Fibroblast of skin of abdomen (primary cell): ENCODE data around the gene TMEM51.

Experiments
- DNase-seq: peaks from one replicate; pipeline ENCODE4 v3.0.0-alpha.2; 2013

TMEM51 gene

DNA sequence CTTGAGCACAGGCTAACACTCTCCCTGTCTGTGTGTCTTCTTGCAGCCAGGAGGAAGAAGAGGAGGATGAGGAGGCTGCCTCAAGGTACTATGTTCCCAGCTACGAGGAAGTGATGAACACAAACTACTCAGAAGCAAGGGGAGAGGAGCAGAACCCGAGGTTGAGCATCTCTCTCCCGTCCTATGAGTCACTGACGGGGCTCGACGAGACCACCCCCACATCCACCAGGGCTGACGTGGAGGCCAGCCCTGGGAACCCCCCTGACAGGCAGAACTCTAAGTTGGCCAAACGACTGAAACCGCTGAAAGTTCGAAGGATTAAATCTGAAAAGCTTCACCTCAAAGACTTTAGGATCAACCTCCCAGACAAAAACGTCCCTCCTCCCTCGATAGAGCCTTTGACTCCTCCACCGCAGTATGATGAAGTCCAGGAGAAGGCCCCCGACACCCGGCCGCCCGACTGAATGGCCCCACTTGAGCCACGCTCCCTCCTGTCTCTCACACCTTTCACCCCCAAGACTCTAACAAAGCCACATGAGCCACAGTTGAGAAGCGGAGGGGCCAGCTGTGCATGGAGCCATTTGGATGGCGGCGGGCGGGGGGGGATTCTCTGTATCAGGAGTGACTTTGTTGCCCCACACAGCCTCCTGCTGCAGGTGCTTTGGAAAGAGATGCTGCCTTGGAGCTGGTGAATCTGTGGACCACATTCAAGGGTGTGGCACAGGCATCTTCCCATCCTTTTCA is 65.9 kb downstream of the TMEM51 start:
- DNase-seq = no peak

DNA sequence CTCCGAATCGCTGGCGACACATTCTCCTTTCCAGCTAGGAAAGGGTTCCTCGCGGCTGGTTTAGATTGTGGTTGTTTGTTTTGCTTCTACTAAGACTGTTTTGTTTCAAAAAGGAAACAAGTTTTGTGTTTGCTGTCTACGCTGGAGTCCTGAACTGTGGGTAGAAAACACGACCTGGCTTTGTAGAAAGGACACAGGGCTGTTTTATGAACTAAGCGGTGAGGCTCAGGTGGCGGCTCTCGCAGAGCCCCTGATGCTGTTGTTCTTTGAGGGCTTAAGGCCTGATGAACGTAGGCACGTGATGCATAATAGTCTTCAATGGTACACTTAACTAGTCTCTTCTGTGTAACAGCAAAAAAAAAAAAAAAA is 66.5 kb downstream of the TMEM51 start:
- DNase-seq = no peak

DNA sequence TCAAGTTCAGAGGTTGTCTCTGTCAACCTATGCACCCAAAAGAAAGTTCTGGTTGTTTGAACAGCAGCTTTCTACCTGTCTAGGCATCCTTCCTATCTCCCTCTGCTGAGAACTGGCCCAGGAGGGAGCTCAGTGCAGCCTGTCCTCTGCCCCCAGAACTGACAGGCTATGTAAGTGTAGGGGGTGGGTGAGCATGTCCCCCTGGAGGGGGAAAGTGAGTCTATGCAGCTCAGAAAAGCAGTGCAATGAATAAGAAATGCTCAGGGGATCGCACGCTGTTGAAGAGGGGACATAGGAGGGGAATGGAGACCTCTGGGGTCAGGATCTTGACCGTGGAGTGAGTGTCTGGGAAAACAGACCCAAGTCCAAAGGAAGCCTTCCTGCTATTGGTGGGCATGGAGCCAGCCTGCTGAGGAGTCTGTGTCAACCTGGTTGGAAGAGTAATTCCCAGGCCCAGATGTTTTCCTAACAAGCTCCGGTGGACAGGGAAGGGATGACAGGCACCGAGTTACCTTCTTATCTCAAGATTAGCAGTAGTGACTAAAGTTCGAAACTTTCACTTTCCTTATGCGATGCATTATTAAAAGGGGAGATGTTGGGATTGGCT is 67.4 kb downstream of the TMEM51 start:
- DNase-seq = no peak

DNA sequence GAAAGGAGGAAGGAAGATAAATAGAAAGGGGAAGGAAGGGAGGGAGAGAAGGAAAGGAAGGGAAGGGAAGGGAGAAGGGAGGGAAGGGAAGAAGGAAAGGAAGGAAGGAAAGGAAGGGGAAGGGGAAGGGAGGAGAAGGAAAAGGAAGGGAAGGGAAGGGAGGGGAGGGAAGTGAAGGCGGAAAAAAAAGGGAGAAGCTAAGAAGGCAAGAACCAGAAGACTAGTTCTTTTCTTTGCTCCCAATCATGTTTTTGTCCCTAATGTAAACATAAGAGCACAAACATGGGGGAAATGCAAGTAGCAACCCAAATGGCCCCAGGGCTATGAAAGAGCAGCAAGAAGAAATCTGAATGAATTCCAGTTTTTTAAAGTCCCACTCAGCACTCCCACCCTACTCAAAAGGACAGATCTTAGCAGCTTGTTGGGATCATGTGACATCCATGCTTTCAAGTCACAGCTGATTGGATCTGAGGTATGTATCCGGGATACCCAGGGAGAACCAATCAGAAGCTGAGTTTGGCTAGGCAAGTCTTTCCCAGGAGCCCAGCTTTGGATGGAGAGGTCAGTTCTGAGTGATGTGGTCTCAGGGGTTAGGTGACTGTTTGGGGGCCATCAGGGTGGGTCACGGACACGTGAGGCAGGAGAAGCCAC is 69.2 kb downstream of the TMEM51 start:
- DNase-seq = no peak

DNA sequence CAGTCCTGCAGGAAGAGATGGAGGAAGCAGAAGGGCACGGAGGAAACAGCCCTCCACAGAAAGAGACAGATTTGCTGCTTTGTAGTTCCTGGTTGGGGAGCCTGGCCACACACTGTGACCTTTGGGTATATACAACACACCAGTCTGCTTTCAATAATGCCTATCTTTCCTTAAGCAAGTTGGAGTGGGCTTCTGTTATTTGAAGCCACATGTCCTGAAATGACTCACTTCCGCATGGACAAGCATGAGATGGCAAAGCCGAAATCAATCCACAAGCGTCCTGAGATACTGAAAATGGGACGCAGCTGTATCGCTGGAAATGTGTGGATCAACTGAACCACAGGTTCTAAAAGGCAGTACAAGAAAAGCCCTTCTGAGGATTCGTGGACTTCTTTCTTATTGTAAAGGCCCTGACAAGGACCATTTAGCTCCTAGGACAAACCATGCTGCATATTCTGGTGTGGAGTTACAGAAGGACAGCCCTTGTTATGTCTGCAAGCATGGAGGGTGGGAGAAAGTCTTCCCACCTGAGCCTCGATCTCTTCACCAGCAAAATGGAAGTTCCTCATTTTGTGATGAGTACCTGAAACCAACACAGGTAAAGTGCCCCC is 70.8 kb downstream of the TMEM51 start:
- no peak for DNase-seq

DNA sequence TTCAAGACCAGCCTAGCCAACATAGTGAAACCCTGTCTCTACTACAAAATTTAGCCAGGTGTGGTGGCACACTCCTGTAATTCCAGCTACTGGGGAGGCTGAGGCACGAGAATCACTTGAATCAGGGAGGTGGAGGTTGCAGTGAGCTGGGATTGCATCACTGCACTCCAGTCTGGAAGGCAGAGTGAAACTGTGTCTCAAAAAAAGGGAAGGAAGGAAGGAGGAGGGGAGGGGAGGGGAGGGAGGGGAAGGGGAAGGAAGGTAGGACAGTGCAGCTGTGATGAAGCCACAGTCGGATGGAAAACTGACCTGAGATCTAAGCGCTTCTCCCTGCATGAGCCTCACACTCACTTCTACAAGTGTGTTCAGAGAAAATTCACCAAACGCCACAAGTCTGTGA is 71.4 kb downstream of the TMEM51 start:
- no peak for DNase-seq

DNA sequence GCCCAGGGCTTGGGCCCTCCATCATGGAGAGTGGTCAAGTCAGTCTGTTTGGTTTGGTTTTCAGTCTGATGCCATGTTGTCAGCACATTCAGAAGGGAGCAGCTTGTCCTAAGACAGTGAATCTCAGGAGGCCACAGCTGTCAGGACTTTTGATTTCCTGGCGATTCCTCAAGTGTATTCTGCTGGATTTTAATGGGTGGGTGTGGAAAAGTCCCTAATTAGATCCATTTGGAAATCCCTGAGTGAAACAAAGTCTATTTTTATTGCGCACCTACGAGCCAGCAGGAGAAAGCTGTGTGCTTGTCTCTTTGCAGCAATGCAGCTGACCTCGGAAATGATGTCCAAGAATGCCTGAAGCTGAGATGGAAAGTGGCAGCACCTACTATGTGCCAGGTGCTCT is 71.9 kb downstream of the TMEM51 start:
- DNase-seq = no peak

DNA sequence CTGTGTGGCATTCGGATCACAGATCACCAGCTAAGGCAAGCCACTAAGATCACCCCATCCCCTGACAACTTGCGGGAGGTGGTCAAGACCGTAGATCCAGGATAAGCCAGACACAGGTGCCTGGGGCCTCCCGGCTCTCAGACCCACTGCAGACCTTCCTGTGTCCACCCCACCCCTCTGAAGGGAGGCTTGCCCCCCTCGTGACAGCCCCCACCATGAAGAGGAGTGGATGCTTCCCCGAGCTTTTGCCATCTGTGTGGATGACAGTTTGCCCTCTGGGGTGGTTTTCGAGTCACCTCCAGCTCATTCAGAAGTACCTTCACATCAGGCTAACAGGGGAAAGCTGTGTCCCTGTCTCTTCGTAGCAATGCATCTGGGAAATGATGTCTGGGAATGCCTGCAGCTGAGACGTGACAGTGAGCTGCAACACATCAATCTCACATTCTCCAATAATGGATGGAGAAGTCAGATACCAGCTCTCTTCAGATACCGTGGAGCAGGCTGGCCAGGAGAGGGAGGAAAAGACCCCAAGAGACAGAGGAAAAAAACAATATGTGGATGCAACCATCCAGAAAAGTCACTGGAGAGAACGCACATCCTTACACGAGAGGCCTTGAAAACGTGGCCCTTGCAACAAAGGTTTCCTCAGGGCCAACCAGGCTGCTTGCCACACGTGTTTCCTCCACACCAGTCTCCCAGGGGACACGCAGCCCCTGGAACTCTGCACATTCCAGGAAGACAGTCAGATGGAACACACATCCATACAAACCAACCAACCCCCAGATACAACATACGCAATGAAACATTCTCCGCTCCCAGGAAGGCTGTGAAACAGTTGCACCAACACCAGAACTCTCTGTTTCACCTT is 73.1 kb downstream of the TMEM51 start:
- DNase-seq = no peak

DNA sequence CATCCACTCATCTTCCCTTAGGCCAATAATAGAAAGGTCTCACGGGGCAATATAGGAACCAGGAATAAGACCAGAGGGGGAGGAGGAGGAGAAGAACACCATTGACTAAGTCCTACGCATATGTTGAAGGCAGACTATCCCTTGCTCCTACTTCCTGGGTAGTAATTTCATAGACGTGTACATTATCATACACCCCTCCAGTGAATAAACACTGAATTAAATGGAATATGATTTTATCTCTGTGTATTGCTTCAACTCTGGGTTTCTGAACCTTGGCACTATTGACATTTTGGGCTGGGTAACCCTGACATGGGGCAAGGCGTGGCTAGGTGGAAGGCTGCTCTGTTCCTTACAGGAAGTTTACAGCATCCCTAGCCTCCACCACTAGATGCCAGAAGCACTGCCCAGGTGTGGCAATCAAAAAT is 76.2 kb downstream of the TMEM51 start:
- no peak for DNase-seq

DNA sequence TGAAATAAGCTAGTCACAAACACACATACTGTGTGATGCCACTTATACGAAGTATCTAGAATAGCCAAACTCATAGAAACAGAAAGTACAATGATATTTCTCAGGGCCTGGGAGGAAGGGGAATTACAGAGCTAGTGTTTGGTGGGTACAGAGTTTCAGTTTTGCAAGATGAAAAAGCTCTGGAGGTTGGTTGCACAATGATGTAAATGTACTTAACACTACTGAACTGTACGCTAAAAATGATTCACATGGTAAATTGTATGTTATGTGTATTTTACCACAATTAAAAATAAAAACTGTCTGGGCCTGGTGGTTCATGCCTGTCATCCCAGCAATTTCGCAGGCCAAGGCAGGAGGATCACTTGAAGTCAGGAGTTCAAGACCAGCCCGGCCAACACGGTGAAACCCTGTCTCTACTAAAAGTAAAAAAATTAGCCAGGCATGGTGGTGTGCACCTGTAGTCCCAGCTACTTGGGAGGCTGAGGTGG is 78.2 kb downstream of the TMEM51 start:
- no peak for DNase-seq

DNA sequence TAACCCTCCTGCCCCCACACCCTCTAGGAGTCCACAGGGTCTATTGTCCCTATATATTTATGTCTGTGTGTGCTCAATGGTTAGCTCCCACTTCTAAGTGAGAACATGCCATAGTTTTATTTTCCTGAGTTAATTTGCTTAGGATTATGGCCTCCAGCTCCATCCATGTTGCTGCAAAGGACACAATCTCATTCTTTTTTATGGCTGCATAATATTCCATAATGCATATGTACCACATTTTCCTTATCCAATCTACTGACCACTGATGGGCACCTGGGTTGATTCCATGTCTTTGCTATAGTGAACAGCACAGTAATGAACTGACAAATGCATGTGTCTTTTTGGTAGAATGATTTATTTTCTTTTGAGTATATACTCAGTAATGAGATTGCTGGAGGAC is 80.1 kb downstream of the TMEM51 start:
- DNase-seq = no peak

DNA sequence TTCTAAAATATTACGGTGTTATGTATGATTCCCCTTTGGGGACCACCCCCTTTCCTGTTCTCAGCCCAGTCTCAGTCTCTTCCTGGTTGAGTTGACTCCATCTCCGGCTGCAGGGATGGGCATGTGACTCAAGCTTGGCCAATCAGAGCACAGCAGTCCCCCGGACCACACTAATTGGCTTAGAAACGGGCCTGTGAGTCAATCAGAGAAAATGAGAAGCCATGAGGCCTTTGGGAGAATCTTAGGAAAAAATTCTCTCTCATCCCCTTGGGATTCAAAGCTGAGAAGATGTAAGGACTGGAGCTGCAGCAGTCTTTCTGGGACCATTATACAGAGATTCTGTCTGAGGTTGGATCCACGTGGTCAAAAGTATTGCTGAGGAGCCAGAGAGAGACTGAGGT is 82.8 kb downstream of the TMEM51 start:
- peak; percentile 28 for DNase-seq

DNA sequence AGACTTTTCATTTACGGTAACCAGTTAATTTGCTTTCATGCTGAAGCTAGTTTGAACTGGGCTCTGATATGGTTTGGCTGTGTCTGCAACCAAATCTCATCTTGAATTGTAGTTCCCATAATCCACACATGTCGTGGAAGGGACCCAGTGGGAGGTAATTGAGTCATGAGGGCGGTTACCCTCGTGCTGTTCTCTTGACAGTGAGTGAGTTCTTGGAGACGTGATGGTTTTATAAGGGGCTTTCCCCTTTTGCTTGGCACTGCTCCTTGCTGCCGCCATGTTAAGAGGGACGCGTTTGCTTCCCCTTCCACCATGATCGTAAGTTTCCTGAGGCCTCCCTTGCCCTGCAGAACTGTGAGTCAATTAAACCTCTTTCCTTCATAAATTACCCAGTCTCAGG is 83.2 kb downstream of the TMEM51 start:
- DNase-seq = no peak

DNA sequence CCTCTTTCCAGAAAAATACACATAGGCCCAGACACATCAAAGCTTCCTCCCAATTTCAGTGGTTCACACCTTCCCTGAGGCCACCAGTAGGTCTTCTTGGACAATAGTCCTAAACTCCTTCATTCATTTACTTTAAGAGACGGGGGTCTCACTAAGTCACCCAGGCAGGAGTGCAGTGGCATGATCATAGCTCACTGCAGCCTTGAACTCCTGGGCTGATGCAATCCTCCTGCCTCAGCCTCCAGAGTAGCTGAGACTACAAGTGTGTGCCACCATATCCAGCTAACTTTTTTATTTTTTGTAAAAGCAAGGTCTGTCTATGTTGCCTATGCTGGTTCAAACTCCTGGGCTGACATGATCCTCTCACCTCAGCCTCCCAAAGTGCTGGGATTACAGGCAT is 85.2 kb downstream of the TMEM51 start:
- DNase-seq = no peak

DNA sequence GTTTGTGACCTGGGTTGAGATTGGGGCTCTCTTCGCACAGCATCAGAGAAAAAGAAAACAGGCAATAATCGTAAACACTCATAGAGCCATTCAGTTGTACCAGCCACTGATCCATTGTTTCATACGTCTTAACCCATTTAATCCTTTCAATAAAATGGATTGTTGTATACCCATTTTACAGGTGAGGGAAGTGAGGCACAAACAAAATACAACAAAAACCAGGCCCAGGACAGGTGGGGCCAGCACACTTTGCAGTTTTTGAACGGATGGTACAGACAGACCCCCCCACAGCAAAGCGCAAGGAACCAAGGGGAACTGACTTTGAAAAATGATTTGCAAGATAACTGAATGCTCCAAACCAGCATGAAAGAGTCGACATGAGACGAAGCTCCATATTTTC is 89.2 kb downstream of the TMEM51 start:
- no peak for DNase-seq

DNA sequence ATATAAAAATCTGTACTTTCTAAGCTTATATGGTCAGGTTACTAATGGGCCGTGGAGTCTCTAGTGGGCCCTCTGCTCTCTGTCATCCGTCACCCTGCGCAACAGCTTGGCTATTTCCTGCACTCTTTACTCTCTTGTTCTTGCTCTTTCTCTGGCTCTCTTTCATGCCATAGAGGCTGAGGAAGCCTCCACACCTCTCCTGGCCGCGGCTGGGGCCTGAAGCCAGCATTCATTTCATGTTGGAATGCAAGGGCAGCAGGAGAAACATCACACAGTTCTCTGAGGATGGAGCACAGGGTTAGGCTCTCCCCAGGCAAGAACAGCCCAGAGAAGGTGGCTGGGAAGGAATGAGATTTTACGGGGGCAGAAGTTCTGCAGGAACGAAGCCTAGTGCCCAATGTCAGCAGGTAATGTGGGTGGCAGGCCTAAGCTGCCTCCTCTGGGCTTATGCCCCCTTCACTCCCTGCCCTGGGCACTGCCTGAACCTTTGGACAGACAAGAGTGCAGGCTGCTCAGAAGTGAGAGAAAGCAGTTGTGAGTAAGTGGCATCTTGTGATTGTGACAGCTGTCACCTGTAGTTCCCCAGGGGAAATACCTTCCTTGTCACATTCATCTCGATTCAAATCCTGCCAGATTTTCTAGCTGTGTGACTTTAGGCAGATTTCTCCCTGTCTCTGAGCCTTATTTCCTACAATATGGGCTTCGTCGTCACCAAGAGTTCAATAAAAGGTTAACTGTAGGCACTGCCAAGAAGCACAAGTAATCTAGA is 89.9 kb downstream of the TMEM51 start:
- no peak for DNase-seq

DNA sequence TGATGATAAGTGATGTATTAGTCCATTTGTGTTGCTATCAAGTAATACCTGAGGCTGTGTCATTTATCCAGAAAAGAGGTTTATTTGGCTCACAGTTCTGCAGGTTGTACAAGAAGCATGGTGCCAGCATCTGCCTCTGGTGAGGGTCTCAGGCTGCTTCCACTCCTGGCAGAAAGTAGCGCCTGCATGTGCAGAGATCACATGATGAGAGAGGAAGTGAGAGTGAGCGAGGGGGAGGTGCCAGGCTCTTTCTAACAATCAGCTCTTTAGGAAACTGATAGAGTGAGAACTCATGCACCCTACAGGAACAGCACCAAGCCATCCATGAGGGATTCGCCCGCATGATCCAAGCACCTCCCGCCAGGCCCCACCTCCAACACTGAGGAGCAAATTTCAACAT is 91.3 kb downstream of the TMEM51 start:
- no peak for DNase-seq

DNA sequence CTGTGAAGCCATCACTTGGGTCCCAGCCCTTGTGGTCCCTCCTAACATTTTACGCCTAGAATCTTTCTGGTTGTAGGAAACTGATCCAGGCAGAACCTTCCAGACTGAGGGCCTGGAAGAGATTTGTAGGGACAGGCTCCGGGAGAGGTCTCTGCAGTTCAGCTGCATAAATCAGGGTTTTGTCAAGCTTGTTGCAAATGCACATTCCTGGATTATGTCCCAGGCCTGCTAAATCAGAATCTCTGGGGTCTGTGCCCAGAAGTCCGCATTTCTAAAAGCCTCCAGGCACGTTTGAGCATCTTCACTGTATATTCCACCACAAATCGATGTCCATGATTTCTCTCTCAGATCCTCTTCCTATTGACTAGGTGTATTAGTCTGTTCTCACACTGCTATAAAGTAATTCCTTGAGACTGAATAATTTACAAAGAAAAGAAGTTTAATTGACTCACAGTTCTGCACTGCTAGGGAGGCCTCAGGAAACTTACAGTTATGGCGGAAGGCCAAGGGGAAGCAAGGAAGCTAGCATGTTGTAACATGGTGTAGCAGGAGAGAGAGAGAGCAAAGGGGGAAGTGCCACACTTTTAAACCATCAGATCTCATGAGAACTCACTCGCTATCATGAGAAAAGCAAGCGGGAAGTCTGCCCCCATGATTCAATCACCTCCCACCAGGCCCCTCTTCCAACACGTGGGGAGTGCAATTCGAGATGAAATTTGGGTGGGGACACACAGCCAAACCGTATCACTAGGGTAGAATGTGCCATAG is 92.2 kb downstream of the TMEM51 start:
- peak; percentile 80 for DNase-seq

DNA sequence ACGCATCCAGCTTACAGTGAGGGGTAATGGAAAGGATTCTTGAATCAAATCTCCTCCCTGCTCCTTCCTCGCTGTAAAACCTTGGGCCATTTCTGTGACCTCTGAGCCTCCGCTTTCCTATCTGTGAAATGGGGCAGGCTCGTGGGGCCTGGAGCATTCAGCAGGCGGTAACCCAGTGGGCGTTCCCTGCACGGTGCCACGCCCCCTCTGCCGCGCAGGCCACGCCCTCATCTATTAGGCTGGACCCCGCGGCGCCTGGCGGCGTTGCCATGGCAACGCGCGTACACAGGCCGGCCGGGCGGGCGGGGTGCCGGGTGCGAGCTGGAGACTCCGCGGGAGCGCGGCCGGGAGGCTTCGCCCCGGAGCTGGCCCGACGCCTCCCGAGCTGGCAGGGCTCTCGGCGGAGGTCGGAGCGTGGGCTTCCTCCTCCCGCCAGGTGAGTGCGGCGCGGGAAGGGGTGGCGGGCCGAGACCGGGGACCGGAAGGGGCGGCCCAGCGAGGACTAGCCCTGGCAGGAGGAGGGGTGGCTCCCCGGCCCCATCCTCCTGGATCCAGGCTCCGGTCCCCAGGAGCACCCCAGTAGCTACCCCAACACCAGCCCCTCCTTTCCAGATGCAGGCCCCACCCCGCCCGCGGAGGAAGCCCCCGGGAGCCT is 93.5 kb downstream of the TMEM51 start, which contains the start of gene FHAD1:
FHAD1 (plus strand) TSS at position 264 of the 655 bp plus-strand sequence. CDS start 4,562 bp downstream, outside the sequence.
- DNase-seq = peak; percentile 42

DNA sequence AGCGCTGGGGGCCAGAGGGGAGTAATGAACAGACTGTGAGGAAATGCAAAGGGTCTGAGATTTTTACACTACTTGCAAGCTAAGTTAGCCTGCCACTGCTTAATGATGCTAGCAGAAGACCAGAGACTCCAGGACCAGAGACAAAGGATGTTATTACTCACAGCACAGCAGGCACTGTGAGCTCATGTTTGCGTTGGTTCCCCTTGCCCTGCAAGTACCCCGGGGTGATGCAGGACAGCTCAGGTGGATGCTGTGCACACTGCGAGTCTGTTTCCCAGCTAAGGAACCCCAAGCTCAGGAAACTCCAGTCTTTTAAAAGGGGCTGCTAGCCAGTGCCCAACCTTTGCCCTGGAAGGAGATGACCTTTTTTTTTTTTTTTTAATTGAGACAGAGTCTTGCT is 94.7 kb downstream of the TMEM51 start:
- DNase-seq = no peak
